KMS-11 (cell line): ENCODE results near the gene FAM120B.
"Not testable (repeated sequence)": the region's sequence is repeated elsewhere in the genome, so short reads cannot be mapped to it uniquely, and the experiment has no call there.

Source experiments
- H2AFZ ChIP-seq: fragments of 200-600 bp; sonication (generic); 2 replicates; pipeline ENCODE4 v1.6.1; 2016; ENCODE audit warnings: antibody characterized with exemption, mixed run types, low read depth
- H3K27ac ChIP-seq: fragments of 200-600 bp; sonication (generic); 2 replicates; pipeline ENCODE4 v1.6.1; 2016; ENCODE audit warnings: mild to moderate bottlenecking, mixed run types
- H3K27me3 ChIP-seq: fragments of 200-600 bp; sonication (generic); 2 replicates; pipeline ENCODE4 v1.6.1; 2017; ENCODE audit warnings: mild to moderate bottlenecking, low read depth, mixed run types, moderate library complexity; ENCODE audit not compliant: insufficient read depth
- H3K36me3 ChIP-seq: fragments of 200-600 bp; sonication (generic); 2 replicates; pipeline ENCODE4 v1.6.1; 2017; ENCODE audit warnings: mild to moderate bottlenecking, mixed run types; ENCODE audit not compliant: insufficient read depth
- H3K4me1 ChIP-seq: fragments of 200-600 bp; sonication (generic); 2 replicates; pipeline ENCODE4 v1.6.1; 2016; ENCODE audit warnings: mild to moderate bottlenecking, low read depth, mixed run types; ENCODE audit not compliant: poor library complexity, severe bottlenecking
- H3K4me2 ChIP-seq: fragments of 200-600 bp; sonication (generic); 2 replicates; pipeline ENCODE4 v1.7.0; 2016; ENCODE audit warnings: mild to moderate bottlenecking, mixed run types
- H3K4me3 ChIP-seq: fragments of 200-600 bp; sonication (generic); IDR thresholded peaks from 2 replicates; pipeline ENCODE4 v1.6.1; 2017; ENCODE audit warnings: low read depth, low read length, mixed read lengths; ENCODE audit not compliant: insufficient read depth
- H3K79me2 ChIP-seq: fragments of 200-600 bp; sonication (generic); 2 replicates; pipeline ENCODE4 v1.6.1; 2016; ENCODE audit warnings: low read depth, mixed run types; ENCODE audit not compliant: insufficient read depth
- H3K9ac ChIP-seq: fragments of 200-600 bp; sonication (generic); 2 replicates; pipeline ENCODE4 v1.6.1; 2016; ENCODE audit warnings: mild to moderate bottlenecking, mixed run types
- H4K20me1 ChIP-seq: fragments of 200-600 bp; sonication (generic); 2 replicates; pipeline ENCODE4 v1.6.1; 2016; ENCODE audit warnings: mild to moderate bottlenecking, mixed run types; ENCODE audit not compliant: insufficient read depth
- TF ChIP-seq, protein P1 (sequence below): fragments of 200-600 bp; sonication (generic); conservative IDR thresholded peaks from 2 replicates; pipeline ENCODE4 v1.6.1; 2017; ENCODE audit warnings: low read depth, mild to moderate bottlenecking, antibody characterized with exemption, low read length, moderate library complexity, mixed read lengths

Gene FAM120B

DNA sequence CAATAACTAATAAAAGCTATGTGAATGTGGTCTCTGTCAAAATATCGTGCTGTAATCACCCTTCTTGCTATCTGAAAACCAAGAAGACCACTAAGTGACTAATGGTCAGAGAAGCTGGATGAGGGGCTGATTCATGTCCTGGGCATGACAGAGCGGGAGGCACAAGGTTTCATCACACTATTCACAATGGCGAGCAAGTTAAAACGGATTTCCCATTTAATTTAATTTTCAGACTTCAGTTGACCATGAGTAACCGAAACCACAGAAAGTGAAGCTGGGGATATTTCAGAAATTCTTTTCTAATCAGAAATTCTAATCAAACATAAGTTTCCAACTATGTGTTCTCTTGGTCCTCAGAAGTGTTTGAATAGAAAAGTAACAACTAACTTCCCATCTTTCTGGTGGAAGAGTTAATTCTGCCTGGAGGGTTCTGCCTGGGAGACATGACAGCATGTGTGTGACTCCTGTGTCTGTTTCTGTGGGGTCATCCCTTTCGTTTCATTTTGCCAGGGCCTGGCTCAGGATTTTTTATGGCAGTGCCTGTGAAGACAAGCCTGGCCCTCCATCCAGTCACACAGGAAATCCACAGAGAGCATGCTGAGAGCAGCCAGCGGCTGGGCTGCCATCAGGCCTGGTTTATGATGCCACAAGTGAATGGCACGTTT is 98.9 kb downstream of the FAM120B start:
- H3K9ac ChIP-seq: no peak overlapping the region
- H3K4me1 ChIP-seq: no peaks in the 10 kb centered on the region
- H3K27ac ChIP-seq: no peak overlapping the region
- no peaks in the 10 kb centered on the region for H3K27me3 ChIP-seq
- TF ChIP-seq, protein P1, sequence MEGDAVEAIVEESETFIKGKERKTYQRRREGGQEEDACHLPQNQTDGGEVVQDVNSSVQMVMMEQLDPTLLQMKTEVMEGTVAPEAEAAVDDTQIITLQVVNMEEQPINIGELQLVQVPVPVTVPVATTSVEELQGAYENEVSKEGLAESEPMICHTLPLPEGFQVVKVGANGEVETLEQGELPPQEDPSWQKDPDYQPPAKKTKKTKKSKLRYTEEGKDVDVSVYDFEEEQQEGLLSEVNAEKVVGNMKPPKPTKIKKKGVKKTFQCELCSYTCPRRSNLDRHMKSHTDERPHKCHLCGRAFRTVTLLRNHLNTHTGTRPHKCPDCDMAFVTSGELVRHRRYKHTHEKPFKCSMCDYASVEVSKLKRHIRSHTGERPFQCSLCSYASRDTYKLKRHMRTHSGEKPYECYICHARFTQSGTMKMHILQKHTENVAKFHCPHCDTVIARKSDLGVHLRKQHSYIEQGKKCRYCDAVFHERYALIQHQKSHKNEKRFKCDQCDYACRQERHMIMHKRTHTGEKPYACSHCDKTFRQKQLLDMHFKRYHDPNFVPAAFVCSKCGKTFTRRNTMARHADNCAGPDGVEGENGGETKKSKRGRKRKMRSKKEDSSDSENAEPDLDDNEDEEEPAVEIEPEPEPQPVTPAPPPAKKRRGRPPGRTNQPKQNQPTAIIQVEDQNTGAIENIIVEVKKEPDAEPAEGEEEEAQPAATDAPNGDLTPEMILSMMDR: no peak
- H2AFZ ChIP-seq: no peak overlapping the region
- no peak overlapping the region for H3K4me3 ChIP-seq
- no peaks in the 10 kb centered on the region for H3K36me3 ChIP-seq
- no peaks in the 10 kb centered on the region for H3K79me2 ChIP-seq
- no peak overlapping the region for H3K4me2 ChIP-seq
- H4K20me1 ChIP-seq: no peaks in the 10 kb centered on the region

DNA sequence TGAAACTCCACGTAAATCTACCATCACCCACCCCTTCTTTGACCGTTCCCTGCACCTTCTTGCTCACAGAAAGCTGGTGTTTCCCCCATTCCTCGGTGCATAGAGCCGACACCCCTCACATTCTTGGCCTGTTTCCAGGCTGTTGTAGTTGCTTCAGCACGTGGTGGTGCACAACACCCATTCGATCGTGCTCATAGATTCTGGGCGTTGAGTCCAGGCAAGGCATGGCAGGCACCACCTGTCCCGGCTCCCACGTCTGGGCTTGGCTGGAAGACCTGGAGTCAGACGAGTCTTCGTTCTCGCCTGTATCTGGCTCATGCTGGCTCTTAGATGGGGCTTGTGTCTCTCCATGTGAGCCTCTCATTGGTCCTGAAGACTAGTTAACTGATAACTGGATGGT is 100.6 kb downstream of the FAM120B start:
- H4K20me1 ChIP-seq: no peaks in the 10 kb centered on the region
- TF ChIP-seq, protein P1: no peak
- no peak overlapping the region for H3K27ac ChIP-seq
- H3K27me3 ChIP-seq: no peaks in the 10 kb centered on the region
- H3K9ac ChIP-seq: no peak overlapping the region
- no peaks in the 10 kb centered on the region for H3K4me1 ChIP-seq
- no peak overlapping the region for H2AFZ ChIP-seq
- no peaks in the 10 kb centered on the region for H3K79me2 ChIP-seq
- H3K4me3 ChIP-seq: no peak overlapping the region
- H3K4me2 ChIP-seq: no peak overlapping the region
- no peaks in the 10 kb centered on the region for H3K36me3 ChIP-seq

- H3K27ac ChIP-seq: no peak overlapping the region
- no peak overlapping the region for H2AFZ ChIP-seq
- no peaks in the 10 kb centered on the region for H3K36me3 ChIP-seq
- TF ChIP-seq, protein P1: no peak
- no peaks in the 10 kb centered on the region for H3K27me3 ChIP-seq
- H4K20me1 ChIP-seq: no peaks in the 10 kb centered on the region
- H3K4me1 ChIP-seq: no peaks in the 10 kb centered on the region
- no peak overlapping the region for H3K9ac ChIP-seq
- H3K79me2 ChIP-seq: no peaks in the 10 kb centered on the region
- no peak overlapping the region for H3K4me2 ChIP-seq
- no peak overlapping the region for H3K4me3 ChIP-seq
These were observed 101.4 kb downstream of the FAM120B start for GRCh38 chr6:170407932-170408331.

DNA sequence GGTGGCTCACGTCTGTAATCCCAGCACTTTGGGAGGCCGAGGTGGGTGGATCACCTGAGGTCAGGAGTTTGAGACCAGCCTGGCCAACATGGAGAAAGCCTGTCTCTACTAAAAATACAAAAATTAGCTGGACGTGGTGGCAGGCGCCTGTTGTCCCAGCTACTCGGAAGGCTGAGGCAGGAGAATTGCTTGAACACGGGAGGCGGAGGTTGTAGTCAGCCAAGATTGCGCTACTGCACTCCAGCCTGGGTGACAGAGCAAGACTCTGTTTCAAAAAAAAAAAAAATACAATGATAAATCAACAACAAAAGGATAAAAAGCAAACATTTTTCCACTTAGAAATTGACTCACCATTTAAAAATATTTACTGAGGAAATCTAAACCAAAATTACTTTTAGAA is 103.2 kb downstream of the FAM120B start:
- not testable (repeated sequence) for H3K27ac ChIP-seq, H2AFZ ChIP-seq, H3K4me2 ChIP-seq, H3K79me2 ChIP-seq, H3K4me3 ChIP-seq, H3K9ac ChIP-seq, H3K27me3 ChIP-seq, H3K36me3 ChIP-seq, H3K4me1 ChIP-seq, H4K20me1 ChIP-seq

GRCh38 chr6:170410241-170410640 is 103.7 kb downstream of the FAM120B start:
- no peaks in the 10 kb centered on the region for H4K20me1 ChIP-seq
- no peaks in the 10 kb centered on the region for H3K27me3 ChIP-seq
- no peaks in the 10 kb centered on the region for H3K4me1 ChIP-seq
- no peak overlapping the region for H3K4me3 ChIP-seq
- H3K36me3 ChIP-seq: no peaks in the 10 kb centered on the region
- no peak overlapping the region for H2AFZ ChIP-seq
- TF ChIP-seq, protein P1: no peak
- H3K27ac ChIP-seq: no peak overlapping the region
- H3K79me2 ChIP-seq: no peaks in the 10 kb centered on the region
- H3K9ac ChIP-seq: no peak overlapping the region
- no peak overlapping the region for H3K4me2 ChIP-seq
